Peyer's patch (tissue), 4 donors: ENCODE data around the gene TINCR.
"Not testable (repeated sequence)": the region's sequence is repeated elsewhere in the genome, so short reads cannot be mapped to it uniquely, and the experiment has no call there.

Experiments
- CTCF ChIP-seq, 6 experiments: fragments of 450-650 bp in 4 of 6; fragments of 200-600 bp in 2 of 6; sonication (generic) in 1 of 6; IDR thresholded peaks; one replicate each; pipeline ENCODE4 v1.5.1; 2017 to 2019; ENCODE audit warnings: antibody characterized with exemption in 6 of 6, mild to moderate bottlenecking in 3 of 6, moderate library complexity in 1 of 6
- POLR2A ChIP-seq, 2 donors: fragments of 450-650 bp; IDR thresholded peaks; one replicate each; pipeline ENCODE4 v1.5.1; 2017; ENCODE audit warnings: antibody characterized with exemption in 2 of 2, mild to moderate bottlenecking in 2 of 2, moderate library complexity in 2 of 2

GRCh38 chr19:5608766-5609165 lies 41.0 kb upstream of the TINCR start:
- TF ChIP-seq CTCF, POLR2A (IDR thresholded peaks at IDR 0.05): not testable (repeated sequence)
